PFSK-1 (cell line): ENCODE data around the gene VPS37B.

ENCODE experiments used
- FOXP2 ChIP-seq: optimal IDR thresholded peaks from 2 replicates; pipeline ENCODE3; 2011; ENCODE audit warnings: borderline replicate concordance, control low read depth, inconsistent platforms; ENCODE audit not compliant: insufficient read depth; ENCODE audit errors: extremely low read length, extremely low read depth
- POLR2AphosphoS5 ChIP-seq: IDR thresholded peaks from 2 replicates; pipeline ENCODE4 v1.6.1; 2012; ENCODE audit warnings: low read depth, mild to moderate bottlenecking, control low read depth, low read length, moderate library complexity
- SIN3A ChIP-seq: IDR thresholded peaks from 2 replicates; pipeline ENCODE4 v1.6.1; 2012; ENCODE audit warnings: mild to moderate bottlenecking, low read length, moderate library complexity, borderline replicate concordance; ENCODE audit not compliant: insufficient read depth
- TAF1 ChIP-seq: IDR thresholded peaks from 2 replicates; pipeline ENCODE4 v1.6.1; 2012; ENCODE audit warnings: low read length, control low read depth, borderline replicate concordance; ENCODE audit not compliant: insufficient read depth
- TF ChIP-seq, protein P1 (sequence below), 2 experiments: IDR thresholded peaks; 2 replicates each; pipeline versions ENCODE4 v1.6.1 to v1.8.0; 2011 to 2012; ENCODE audit warnings: low read depth in 2 of 2, low read length in 2 of 2, control low read depth in 1 of 2, inconsistent platforms in 1 of 2, mild to moderate bottlenecking in 1 of 2, moderate library complexity in 1 of 2; ENCODE audit not compliant: insufficient read depth in 1 of 2

Gene VPS37B

DNA sequence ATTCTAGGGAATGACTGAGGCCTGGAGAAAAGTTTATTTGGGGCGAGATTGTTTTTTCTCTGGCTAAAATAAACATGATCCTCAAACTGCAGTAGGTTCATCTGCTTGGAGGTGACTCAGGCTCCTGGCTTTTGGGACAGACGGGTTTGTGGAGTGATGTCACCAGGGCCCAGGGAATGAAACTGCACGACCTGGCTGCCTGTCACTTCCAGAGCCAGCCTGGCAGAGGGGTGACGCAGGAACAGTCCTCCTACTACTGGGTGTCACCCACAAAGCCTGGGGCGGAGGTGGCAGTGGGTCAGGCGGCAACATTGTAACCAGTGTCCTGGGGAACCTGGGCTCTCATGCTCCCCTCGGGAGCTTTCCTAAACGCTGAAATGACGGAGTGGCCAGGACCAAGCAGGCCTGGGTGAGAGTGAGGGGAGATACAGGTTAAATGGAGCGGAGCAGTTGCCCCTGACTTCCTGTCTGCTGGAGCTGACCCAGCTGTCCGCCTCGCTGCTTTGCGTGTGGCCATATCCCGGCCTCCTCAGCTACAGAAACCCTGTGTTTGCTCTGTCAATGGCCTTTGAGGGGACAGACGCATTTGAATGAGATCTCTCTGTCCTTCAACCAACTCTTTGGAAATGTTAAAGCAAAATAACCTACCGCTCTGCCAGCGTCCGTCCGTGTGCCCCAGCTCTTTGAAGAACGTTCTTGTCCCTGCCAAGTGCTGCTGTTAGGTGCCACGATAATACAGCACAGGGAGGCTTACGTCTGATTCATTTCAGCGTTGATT, 54.2 kb downstream of the VPS37B start:
- TF ChIP-seq POLR2AphosphoS5 (no peak), FOXP2 (no peak), SIN3A (no peak), TAF1 (no peak)
- TF ChIP-seq, protein P1, sequence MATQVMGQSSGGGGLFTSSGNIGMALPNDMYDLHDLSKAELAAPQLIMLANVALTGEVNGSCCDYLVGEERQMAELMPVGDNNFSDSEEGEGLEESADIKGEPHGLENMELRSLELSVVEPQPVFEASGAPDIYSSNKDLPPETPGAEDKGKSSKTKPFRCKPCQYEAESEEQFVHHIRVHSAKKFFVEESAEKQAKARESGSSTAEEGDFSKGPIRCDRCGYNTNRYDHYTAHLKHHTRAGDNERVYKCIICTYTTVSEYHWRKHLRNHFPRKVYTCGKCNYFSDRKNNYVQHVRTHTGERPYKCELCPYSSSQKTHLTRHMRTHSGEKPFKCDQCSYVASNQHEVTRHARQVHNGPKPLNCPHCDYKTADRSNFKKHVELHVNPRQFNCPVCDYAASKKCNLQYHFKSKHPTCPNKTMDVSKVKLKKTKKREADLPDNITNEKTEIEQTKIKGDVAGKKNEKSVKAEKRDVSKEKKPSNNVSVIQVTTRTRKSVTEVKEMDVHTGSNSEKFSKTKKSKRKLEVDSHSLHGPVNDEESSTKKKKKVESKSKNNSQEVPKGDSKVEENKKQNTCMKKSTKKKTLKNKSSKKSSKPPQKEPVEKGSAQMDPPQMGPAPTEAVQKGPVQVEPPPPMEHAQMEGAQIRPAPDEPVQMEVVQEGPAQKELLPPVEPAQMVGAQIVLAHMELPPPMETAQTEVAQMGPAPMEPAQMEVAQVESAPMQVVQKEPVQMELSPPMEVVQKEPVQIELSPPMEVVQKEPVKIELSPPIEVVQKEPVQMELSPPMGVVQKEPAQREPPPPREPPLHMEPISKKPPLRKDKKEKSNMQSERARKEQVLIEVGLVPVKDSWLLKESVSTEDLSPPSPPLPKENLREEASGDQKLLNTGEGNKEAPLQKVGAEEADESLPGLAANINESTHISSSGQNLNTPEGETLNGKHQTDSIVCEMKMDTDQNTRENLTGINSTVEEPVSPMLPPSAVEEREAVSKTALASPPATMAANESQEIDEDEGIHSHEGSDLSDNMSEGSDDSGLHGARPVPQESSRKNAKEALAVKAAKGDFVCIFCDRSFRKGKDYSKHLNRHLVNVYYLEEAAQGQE (IDR thresholded peaks at IDR 0.05; ENCODE audit: insufficient read depth in 1 of 2, low read depth in 2 of 2, low read length in 2 of 2), result no peak

DNA sequence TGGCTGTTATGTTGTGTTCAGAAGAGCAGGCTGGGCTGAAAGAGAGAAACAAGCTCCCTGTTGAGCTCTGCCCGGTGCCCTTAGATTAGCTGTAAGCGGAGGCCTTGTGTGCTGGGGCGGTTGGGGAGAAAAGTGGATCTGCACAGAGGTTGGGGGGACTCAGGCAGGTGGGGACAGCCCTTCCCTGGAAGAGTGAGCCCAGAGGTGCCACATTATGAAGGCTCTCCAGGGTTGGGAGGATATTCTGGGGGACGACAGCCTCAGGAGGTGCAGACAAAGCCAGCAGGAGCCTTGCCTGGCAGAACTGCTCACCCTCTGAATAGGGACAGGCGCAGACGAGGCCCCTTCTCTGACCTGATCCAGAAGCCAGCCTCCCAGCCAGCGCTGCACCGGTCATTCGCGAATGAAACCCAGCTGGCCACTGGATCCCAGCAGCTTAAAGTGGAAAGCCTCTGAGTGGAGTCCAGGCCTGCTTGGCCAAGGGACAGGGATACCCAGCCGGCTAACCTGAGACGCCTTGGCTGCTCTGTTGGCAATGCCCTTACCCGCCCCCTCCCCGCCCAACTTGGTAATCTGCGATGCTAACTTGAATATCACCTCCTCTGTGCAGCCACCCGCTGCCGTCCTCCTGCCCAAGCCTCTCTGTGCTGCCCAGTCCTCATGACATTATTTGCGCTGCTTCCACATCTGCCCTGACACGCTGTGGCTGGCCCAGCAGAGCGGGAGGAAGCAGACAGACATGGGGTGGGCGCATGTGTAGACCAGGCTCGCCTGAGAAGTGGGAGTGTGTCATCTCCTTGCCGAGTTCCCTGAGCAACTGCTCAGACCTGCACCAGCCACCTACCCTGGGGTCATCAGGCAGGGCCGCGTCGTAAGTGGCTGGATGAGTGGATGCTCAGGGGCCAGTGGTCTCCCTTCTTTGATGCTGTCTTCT, 55.1 kb downstream of the VPS37B start:
- no peak for TF ChIP-seq SIN3A
- TF ChIP-seq TAF1, result no peak
- TF ChIP-seq FOXP2, result no peak
- TF ChIP-seq, protein P1 (IDR thresholded peaks at IDR 0.05; ENCODE audit: insufficient read depth in 1 of 2, low read depth in 2 of 2, low read length in 2 of 2), result no peak
- no peak for TF ChIP-seq POLR2AphosphoS5

DNA sequence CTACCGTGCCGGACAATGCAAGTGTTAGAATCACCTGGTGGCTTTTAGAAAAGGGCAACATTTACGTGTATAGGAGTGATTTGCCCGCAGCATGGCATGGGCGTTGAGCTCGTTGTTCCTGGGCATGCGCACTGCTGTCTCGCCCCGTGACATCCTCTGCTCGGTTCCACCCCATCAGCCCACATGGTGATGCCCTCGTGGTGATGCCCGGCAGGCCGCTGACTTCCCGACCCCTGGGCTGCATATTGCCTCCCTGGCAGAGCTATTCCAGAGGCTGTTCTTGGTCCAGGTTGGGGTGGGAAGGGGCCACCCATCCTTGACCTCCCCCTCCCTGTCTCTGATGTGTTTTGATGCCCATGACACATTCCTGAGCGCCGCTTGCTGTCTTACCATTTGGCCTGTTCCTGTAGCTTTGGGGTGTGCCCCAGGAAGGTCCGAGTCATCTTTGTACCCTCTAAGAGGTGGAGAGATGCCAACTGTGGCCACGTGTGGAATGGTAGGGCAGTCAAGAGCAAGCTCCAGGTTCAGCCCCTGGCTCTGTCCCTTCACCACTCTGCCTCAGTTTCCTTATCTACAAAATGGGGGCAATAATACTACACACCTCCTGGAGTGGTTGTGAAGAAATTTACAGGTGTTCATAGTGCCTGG, 55.9 kb downstream of the VPS37B start:
- TF ChIP-seq TAF1 (no peak), POLR2AphosphoS5 (no peak), FOXP2 (no peak), SIN3A (no peak)
- TF ChIP-seq, protein P1 (IDR thresholded peaks at IDR 0.05; ENCODE audit: insufficient read depth in 1 of 2, low read depth in 2 of 2, low read length in 2 of 2), result no peak

DNA sequence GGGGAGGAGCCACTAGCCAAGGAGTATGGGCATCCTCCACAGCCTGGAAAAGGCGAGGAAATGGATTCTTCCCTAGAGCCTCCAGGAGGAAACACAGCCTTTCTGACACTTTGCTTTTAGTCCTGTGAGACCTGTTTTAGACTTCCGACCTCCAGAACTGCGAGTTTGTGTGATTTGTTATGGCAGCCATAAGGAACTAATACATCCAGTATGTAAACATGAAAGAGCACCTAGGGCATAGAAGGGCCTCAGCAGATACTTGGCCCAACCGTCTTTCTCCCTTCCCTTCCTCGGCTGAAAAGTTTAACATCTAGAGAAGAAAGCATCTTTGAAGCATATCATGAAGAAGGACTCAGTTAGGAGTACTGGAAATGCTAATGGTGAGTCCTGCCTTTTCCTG, 57.1 kb downstream of the VPS37B start:
- no peak for TF ChIP-seq TAF1
- TF ChIP-seq FOXP2, result no peak
- no peak for TF ChIP-seq SIN3A
- TF ChIP-seq, protein P1 (IDR thresholded peaks at IDR 0.05; ENCODE audit: insufficient read depth in 1 of 2, low read depth in 2 of 2, low read length in 2 of 2), result no peak
- TF ChIP-seq POLR2AphosphoS5, result no peak
